IgD-negative memory B cell (primary cell): ENCODE data around the gene CLMP. TPM values are rescaled to one million over a fixed set of nuclear protein-coding genes. Genes with fewer than 3 reads are reported as not detected.
A peak's percentile ranks its signal among the peaks of the same experiment; 100 is the strongest.
"Not testable (repeated sequence)": the region's sequence is repeated elsewhere in the genome, so short reads cannot be mapped to it uniquely, and the experiment has no call there.

Experiments used
- H3K27ac Mint-ChIP-seq, 3 donors: one replicate each; pipeline ENCODE4 v1.8.0; 2020 to 2022; ENCODE audit warnings: mild to moderate bottlenecking in 3 of 3, mixed read lengths in 3 of 3, moderate library complexity in 1 of 3
- H3K27me3 Mint-ChIP-seq: one replicate; pipeline ENCODE4 v1.8.0; 2021; ENCODE audit warnings: mixed read lengths
- H3K36me3 Mint-ChIP-seq: one replicate; pipeline ENCODE4 v1.8.0; 2020; ENCODE audit warnings: mild to moderate bottlenecking, mixed read lengths
- H3K4me1 Mint-ChIP-seq, 3 donors: one replicate each; pipeline ENCODE4 v1.8.0; 2020 to 2022; ENCODE audit warnings: mixed read lengths in 3 of 3, mild to moderate bottlenecking in 1 of 3
- H3K4me3 Mint-ChIP-seq, 4 donors: one replicate each; pipeline ENCODE4 v1.8.0; 2020 to 2022; ENCODE audit warnings: mild to moderate bottlenecking in 4 of 4, mixed read lengths in 4 of 4, moderate library complexity in 3 of 4
- H3K9me3 Mint-ChIP-seq, 3 donors: one replicate each; pipeline ENCODE4 v1.8.0; 2020 to 2021; ENCODE audit warnings: mixed read lengths in 3 of 3, mild to moderate bottlenecking in 1 of 3
- polyA plus RNA-seq: library from polyadenylated mRNA; unstranded; fragments of 300-500 nt; fragmentation: Illumina TruSeq; gene quantifications from one replicate; pipeline ENCODE4 v1.2.3, GENCODE V29; 2021

Gene CLMP
- polyA plus RNA-seq, 1 donor from 2014 or later, result 0.31 TPM

- Mint-ChIP-seq H3K9me3 (no peaks in the 10 kb centered on the region), H3K4me1 (peaks cover 39 to 49% (median 49%) of the 10 kb centered on the region in 3 donors), H3K36me3 (peaks cover 27% of the 10 kb centered on the region), H3K27me3 (peaks cover 2% of the 10 kb centered on the region), H3K4me3 (peak overlapping the region; percentile 97 to 100 (median 98)), H3K27ac (peak overlapping the region; percentile 95 to 100 (median 100))
These were observed 131.9 kb downstream of the CLMP start for GRCh38 chr11:123062892-123063825.

GRCh38 chr11:123062158-123062891 lies 132.7 kb downstream of the CLMP start:
- H3K27me3 Mint-ChIP-seq, result peaks cover 2% of the 10 kb centered on the region
- H3K27ac Mint-ChIP-seq, result peak overlapping the region; percentile 95 to 100 (median 100)
- H3K4me3 Mint-ChIP-seq, result peak overlapping the region; percentile 97 to 100 (median 98)
- no peaks in the 10 kb centered on the region for H3K9me3 Mint-ChIP-seq
- peaks cover 46 to 57% (median 53%) of the 10 kb centered on the region in 3 donors for H3K4me1 Mint-ChIP-seq
- peaks cover 29% of the 10 kb centered on the region for H3K36me3 Mint-ChIP-seq

- H3K4me3 Mint-ChIP-seq, result peak within 1 kb of the TSS; percentile 97 to 100 (median 98)
- no peaks in the 10 kb centered on the region for H3K9me3 Mint-ChIP-seq
- peak within 1 kb of the TSS; percentile 95 to 100 (median 100) for H3K27ac Mint-ChIP-seq
- peaks cover 2% of the 10 kb centered on the region for H3K27me3 Mint-ChIP-seq
- peaks cover 53 to 65% (median 59%) of the 10 kb centered on the region in 3 donors for H3K4me1 Mint-ChIP-seq
- peaks cover 30% of the 10 kb centered on the region for H3K36me3 Mint-ChIP-seq
These were observed 133.5 kb downstream of the CLMP start, which contains the start of gene HSPA8 for GRCh38 chr11:123061403-123062157. HSPA8 (minus strand) TSS chr11:123062136; CDS start chr11:123061324, 812 bp downstream.

GRCh38 chr11:123060277-123061000 lies 134.6 kb downstream of the CLMP start:
- Mint-ChIP-seq H3K4me1 (peaks cover 58 to 65% (median 64%) of the 10 kb centered on the region in 3 donors), H3K9me3 (no peaks in the 10 kb centered on the region), H3K4me3 (peak overlapping the region; percentile 97 to 100 (median 98)), H3K27ac (peak overlapping the region; percentile 95 to 100 (median 100)), H3K36me3 (peaks cover 28% of the 10 kb centered on the region), H3K27me3 (peaks cover 2% of the 10 kb centered on the region)

GRCh38 chr11:123059041-123059920 lies 135.8 kb downstream of the CLMP start:
- H3K27me3 Mint-ChIP-seq, H3K9me3 Mint-ChIP-seq: not testable (repeated sequence)
- peaks cover 63 to 71% (median 64%) of the 10 kb centered on the region in 3 donors for H3K4me1 Mint-ChIP-seq
- peaks cover 30% of the 10 kb centered on the region for H3K36me3 Mint-ChIP-seq
- H3K4me3 Mint-ChIP-seq, result peak overlapping the region; percentile 97 to 100 (median 98)
- H3K27ac Mint-ChIP-seq, result peak overlapping the region; percentile 95 to 100 (median 97)

- peaks cover 2% of the 10 kb centered on the region for H3K27me3 Mint-ChIP-seq
- peak overlapping the region; percentile 95 to 100 (median 97) for H3K27ac Mint-ChIP-seq
- peaks cover 55 to 62% (median 58%) of the 10 kb centered on the region in 3 donors for H3K4me1 Mint-ChIP-seq
- peak overlapping the region; percentile 97 to 100 (median 98) for H3K4me3 Mint-ChIP-seq
- peaks cover 30% of the 10 kb centered on the region for H3K36me3 Mint-ChIP-seq
- no peaks in the 10 kb centered on the region for H3K9me3 Mint-ChIP-seq
These were observed 137.3 kb downstream of the CLMP start for GRCh38 chr11:123057661-123058305.

GRCh38 chr11:123056835-123057491 lies 138.1 kb downstream of the CLMP start:
- Mint-ChIP-seq H3K4me3 (peak overlapping the region; percentile 31 to 99 (median 90)), H3K9me3 (no peaks in the 10 kb centered on the region), H3K4me1 (peaks cover 55 to 62% (median 58%) of the 10 kb centered on the region in 3 donors), H3K27ac (peak overlapping the region; percentile 22 to 100 (median 97)), H3K27me3 (peaks cover 2% of the 10 kb centered on the region), H3K36me3 (peaks cover 31% of the 10 kb centered on the region)

GRCh38 chr11:123055191-123055901 lies 139.7 kb downstream of the CLMP start:
- peaks cover 51 to 56% (median 53%) of the 10 kb centered on the region in 3 donors for H3K4me1 Mint-ChIP-seq
- H3K36me3 Mint-ChIP-seq, result peaks cover 23% of the 10 kb centered on the region
- peak overlapping the region in 3 of 4 donors; percentile 39 to 97 (median 69) for H3K4me3 Mint-ChIP-seq
- H3K9me3 Mint-ChIP-seq, result no peaks in the 10 kb centered on the region
- H3K27me3 Mint-ChIP-seq, result peaks cover 2% of the 10 kb centered on the region
- peak overlapping the region; percentile 22 to 97 (median 53) for H3K27ac Mint-ChIP-seq

GRCh38 chr11:123054301-123055065 lies 140.6 kb downstream of the CLMP start:
- Mint-ChIP-seq H3K9me3 (no peaks in the 10 kb centered on the region), H3K27me3 (peaks cover under 1% of the 10 kb centered on the region), H3K4me1 (peaks cover 43 to 50% (median 45%) of the 10 kb centered on the region in 3 donors), H3K36me3 (peaks cover 14% of the 10 kb centered on the region), H3K4me3 (peak overlapping the region in 3 of 4 donors; percentile 46 to 97 (median 75)), H3K27ac (peak overlapping the region; percentile 22 to 97 (median 90))

- Mint-ChIP-seq H3K27ac (no peak overlapping the region), H3K27me3 (no peaks in the 10 kb centered on the region), H3K4me3 (no peak overlapping the region), H3K4me1 (peaks cover 30 to 37% (median 35%) of the 10 kb centered on the region in 3 donors), H3K36me3 (peaks cover 9% of the 10 kb centered on the region), H3K9me3 (no peaks in the 10 kb centered on the region)
These were observed 141.9 kb downstream of the CLMP start for GRCh38 chr11:123052901-123053721.
